IMR-90 (cell line): ENCODE data around the gene TACC2. TPM values are rescaled to one million over a fixed set of nuclear protein-coding genes. Genes with fewer than 3 reads are reported as not detected.

Experiments used
- ATAC-seq: fragments of 200-7000 bp; cut with Tn5 transposase; 2 replicates; pipeline ENCODE4 v1.9.1; 2020; ENCODE audit warnings: low read depth, mild to moderate bottlenecking, moderate library complexity
- BruUV-seq: library from RNA; stranded (reverse); fragments of 400-500 nt; replicated peaks from 2 replicates; lab custom pipeline; 2021; lab: Mats Ljungman, UMichigan
- CTCF ChIA-PET: fragments of 300-600 bp; formaldehyde crosslinking; extraction: SDS; loops from one replicate; lab custom pipeline; 2021; ENCODE audit warnings: antibody characterized with exemption; lab: Yijun Ruan, JAX
- POLR2A ChIA-PET: fragments of 300-600 bp; sonication (Branson Sonifier 250); formaldehyde crosslinking; loops from one replicate; lab custom pipeline; 2022; ENCODE audit warnings: antibody characterized with exemption; ENCODE audit not compliant: unreplicated experiment; lab: Charles Lee
- DNase-seq: peaks from one replicate; pipeline ENCODE4 v3.0.0; 2013
- H2AFZ ChIP-seq: replicated peaks from 2 replicates; pipeline ENCODE3; 2013; ENCODE audit warnings: low read length, mild to moderate bottlenecking; ENCODE audit not compliant: poor library complexity
- H2AK5ac ChIP-seq: 2 replicates; pipeline ENCODE4 v1.6.1; 2013; ENCODE audit warnings: low read depth, low read length, inconsistent platforms
- H2AK9ac ChIP-seq: replicated peaks from 2 replicates; pipeline ENCODE3; 2013; ENCODE audit warnings: mild to moderate bottlenecking, low read depth, low read length, moderate library complexity; ENCODE audit not compliant: poor library complexity
- H2BK120ac ChIP-seq: 2 replicates; pipeline ENCODE4 v1.6.1; 2013; ENCODE audit warnings: low read depth, low read length, inconsistent platforms
- H2BK15ac ChIP-seq: 3 replicates; pipeline ENCODE4 v1.6.1; 2013; ENCODE audit warnings: low read depth, low read length, inconsistent platforms
- H2BK20ac ChIP-seq: 2 replicates; pipeline ENCODE4 v1.6.1; 2013; ENCODE audit warnings: low read depth, mild to moderate bottlenecking, inconsistent platforms, low read length, moderate library complexity
- H2BK5ac ChIP-seq: 2 replicates; pipeline ENCODE4 v1.6.1; 2013; ENCODE audit warnings: mild to moderate bottlenecking, low read depth, low read length, inconsistent platforms; ENCODE audit not compliant: poor library complexity, severe bottlenecking
- H3K14ac ChIP-seq: replicated peaks from 2 replicates; pipeline ENCODE4 v1.6.1; 2013; ENCODE audit warnings: low read depth, low read length, inconsistent platforms
- H3K18ac ChIP-seq: 2 replicates; pipeline ENCODE4 v1.6.1; 2013; ENCODE audit warnings: low read depth, low read length, control low read depth
- H3K23ac ChIP-seq: 2 replicates; pipeline ENCODE4 v1.6.1; 2013; ENCODE audit warnings: low read depth, low read length, inconsistent platforms
- H3K27ac ChIP-seq: 2 replicates; pipeline ENCODE4 v1.5.1; 2013; ENCODE audit warnings: mild to moderate bottlenecking, control low read depth, low read length; ENCODE audit not compliant: insufficient read depth
- H3K27me3 ChIP-seq: 2 replicates; pipeline ENCODE4 v1.6.1; 2013; ENCODE audit warnings: low read length; ENCODE audit not compliant: control insufficient read depth, insufficient read depth
- H3K36me3 ChIP-seq: 2 replicates; pipeline ENCODE4 v1.6.1; 2013; ENCODE audit warnings: low read length, mixed read lengths; ENCODE audit not compliant: control insufficient read depth, insufficient read depth
- H3K4ac ChIP-seq: 2 replicates; pipeline ENCODE4 v1.6.1; 2013; ENCODE audit warnings: low read depth, low read length, inconsistent platforms
- H3K4me1 ChIP-seq: 2 replicates; pipeline ENCODE4 v1.6.1; 2013; ENCODE audit warnings: low read length, mixed read lengths; ENCODE audit not compliant: control insufficient read depth, insufficient read depth
- H3K4me2 ChIP-seq: 2 replicates; pipeline ENCODE4 v1.6.1; 2013; ENCODE audit warnings: low read depth, mild to moderate bottlenecking, control low read depth, low read length, moderate library complexity
- H3K4me3 ChIP-seq: 2 replicates; pipeline ENCODE4 v1.5.1; 2013; ENCODE audit warnings: low read depth, mild to moderate bottlenecking, control low read depth, low read length, moderate library complexity; ENCODE audit not compliant: insufficient read depth
- H3K56ac ChIP-seq: 2 replicates; pipeline ENCODE4 v1.6.1; 2013; ENCODE audit warnings: low read length, inconsistent platforms; ENCODE audit not compliant: insufficient read depth; ENCODE audit errors: extremely low read depth
- H3K79me1 ChIP-seq, 2 experiments: 2 replicates each; pipeline ENCODE4 v1.6.1; 2013; ENCODE audit warnings: low read length in 2 of 2, inconsistent platforms in 1 of 2, low read depth in 1 of 2
- H3K9ac ChIP-seq: 2 replicates; pipeline ENCODE4 v1.6.1; 2013; ENCODE audit warnings: low read depth, low read length, control low read depth
- H3K9me1 ChIP-seq: 2 replicates; pipeline ENCODE4 v1.6.1; 2013; ENCODE audit warnings: low read length, inconsistent platforms; ENCODE audit not compliant: insufficient read depth
- H3K9me3 ChIP-seq: 2 replicates; pipeline ENCODE4 v1.6.1; 2013; ENCODE audit warnings: low read length; ENCODE audit not compliant: control insufficient read depth, insufficient read depth
- H4K20me1 ChIP-seq: 2 replicates; pipeline ENCODE4 v1.6.1; 2013; ENCODE audit warnings: low read length, inconsistent platforms; ENCODE audit not compliant: insufficient read depth
- H4K5ac ChIP-seq: 2 replicates; pipeline ENCODE4 v1.6.1; 2013; ENCODE audit warnings: mild to moderate bottlenecking, low read depth, low read length, control low read depth
- H4K8ac ChIP-seq, 2 experiments: 2 replicates each; pipeline ENCODE4 v1.6.1; 2013; ENCODE audit warnings: low read depth in 2 of 2, low read length in 2 of 2, control low read depth in 1 of 2, inconsistent platforms in 1 of 2
- H4K91ac ChIP-seq: 2 replicates; pipeline ENCODE4 v1.6.1; 2013; ENCODE audit warnings: low read depth, low read length, inconsistent platforms; ENCODE audit not compliant: insufficient read depth
- BHLHE40 ChIP-seq: fragments of 150-350 bp; IDR thresholded peaks from 2 replicates; pipeline ENCODE4 v1.6.1; 2016; ENCODE audit warnings: mild to moderate bottlenecking, low read depth, low read length
- CEBPB ChIP-seq: IDR thresholded peaks from 2 replicates; pipeline ENCODE4 v1.6.1; 2012; ENCODE audit warnings: low read depth, low read length, improper control_type of control experiment
- CHD1 ChIP-seq: IDR thresholded peaks from 2 replicates; pipeline ENCODE4 v1.6.1; 2012; ENCODE audit warnings: low read depth, low read length, improper control_type of control experiment
- CTCF ChIP-seq: conservative IDR thresholded peaks from 2 replicates; pipeline ENCODE4 v1.5.1; 2012; ENCODE audit warnings: mild to moderate bottlenecking, low read depth, low read length, improper control_type of control experiment
- ELK1 ChIP-seq: fragments of 150-350 bp; IDR thresholded peaks from 2 replicates; pipeline ENCODE4 v1.6.1; 2016; ENCODE audit warnings: low read depth, mild to moderate bottlenecking, low read length, moderate library complexity, borderline replicate concordance
- FOS ChIP-seq: fragments of 150-350 bp; IDR thresholded peaks from 2 replicates; pipeline ENCODE4 v1.6.1; 2016; ENCODE audit warnings: low read depth, low read length
- MAFK ChIP-seq: IDR thresholded peaks from 2 replicates; pipeline ENCODE4 v1.6.1; 2012; ENCODE audit warnings: low read depth, low read length, improper control_type of control experiment
- MXI1 ChIP-seq: IDR thresholded peaks from 2 replicates; pipeline ENCODE4 v1.6.1; 2012; ENCODE audit warnings: low read depth, mild to moderate bottlenecking, low read length, moderate library complexity, borderline replicate concordance
- NFE2L2 ChIP-seq: fragments of 150-350 bp; IDR thresholded peaks from 2 replicates; pipeline ENCODE4 v1.6.1; 2016; ENCODE audit warnings: low read depth, mild to moderate bottlenecking, low read length
- POLR2A ChIP-seq: IDR thresholded peaks from 2 replicates; pipeline ENCODE4 v1.6.1; 2012; ENCODE audit warnings: mild to moderate bottlenecking, low read depth, low read length
- RAD21 ChIP-seq: IDR thresholded peaks from 2 replicates; pipeline ENCODE4 v1.6.1; 2012; ENCODE audit warnings: low read length, improper control_type of control experiment
- RCOR1 ChIP-seq: IDR thresholded peaks from 2 replicates; pipeline ENCODE4 v1.6.1; 2012; ENCODE audit warnings: mild to moderate bottlenecking, low read length, improper control_type of control experiment; ENCODE audit not compliant: insufficient replicate concordance
- RFX5 ChIP-seq: IDR thresholded peaks from 2 replicates; pipeline ENCODE4 v1.8.0; 2012; ENCODE audit warnings: low read depth, mild to moderate bottlenecking, low read length, moderate library complexity
- SMC3 ChIP-seq: fragments of 150-350 bp; IDR thresholded peaks from 2 replicates; pipeline ENCODE4 v1.6.1; 2016; ENCODE audit warnings: low read depth, mild to moderate bottlenecking, antibody characterized with exemption, low read length, moderate library complexity
- USF2 ChIP-seq: fragments of 150-350 bp; IDR thresholded peaks from 2 replicates; pipeline ENCODE4 v1.6.1; 2017; ENCODE audit warnings: mild to moderate bottlenecking, antibody characterized with exemption, low read length, low read depth
- WGBS, 2 experiments: methylation state at CpG; one replicate each; pipeline versions ENCODE4 v1.1.5 to v1.1.7; 2013; ENCODE audit warnings: missing lambda C conversion rate in 2 of 2; ENCODE audit not compliant: insufficient read length in 1 of 2; ENCODE audit errors: extremely low coverage in 2 of 2; 5-methylcytosine and 5-hydroxymethylcytosine counted together
- dilution Hi-C: fragments of 300-500 bp; cut with HindIII; formaldehyde crosslinking; loops from one replicate; pipeline ENCODE4 v1.14.3; 2018; ENCODE audit warnings: low sequenced_read_pairs; ENCODE audit not compliant: unreplicated experiment
- in situ Hi-C: fragments of 300-500 bp; cut with MboI; formaldehyde crosslinking; loops from 3 replicates; pipeline ENCODE4 v1.14.3; 2019; ENCODE audit warnings: low sequenced_read_pairs, inconsistent platforms, mixed read lengths
- intact Hi-C: fragments of 100-400 bp; cut with micrococcal nuclease; formaldehyde crosslinking; loops from 2 replicates; pipeline ENCODE4 v1.10.0; 2022
- polyA plus RNA-seq, 3 experiments: library from polyadenylated mRNA; depleted of rRNA; stranded (reverse); fragments of >200 nt; gene quantifications; 2 replicates each; pipeline ENCODE4 v1.2.3, GENCODE V29; 2012; ENCODE audit warnings: low replicate concordance in 1 of 3
- total RNA-seq: library from RNA; depleted of rRNA; stranded (reverse); fragments of >200 nt; gene quantifications from 2 replicates; pipeline ENCODE4 v1.2.3, GENCODE V29; 2012

Gene TACC2
- total and polyA plus RNA-seq, 2 of the 4 experiments (the other 2 are of a cell fraction): 2.9 to 15.4 TPM

- Histone ChIP-seq H2BK5ac (no peak overlapping the region), H4K5ac (no peak overlapping the region), H3K27me3 (no peaks in the 10 kb centered on the region), H3K4me2 (no peak overlapping the region), H3K4me1 (no peaks in the 10 kb centered on the region), H3K4ac (no peak overlapping the region), H2AK5ac (no peak overlapping the region), H3K4me3 (no peak overlapping the region), H3K9me3 (no peaks in the 10 kb centered on the region), H2BK120ac (no peak overlapping the region), H3K27ac (no peak overlapping the region), H4K20me1 (no peaks in the 10 kb centered on the region), H3K36me3 (peaks cover 8% of the 10 kb centered on the region; the same call in 1 of the 2 replicates), H3K9ac (no peak overlapping the region), H2AK9ac (no peak overlapping the region), H3K23ac (no peak overlapping the region), H3K79me1 (no peaks in the 10 kb centered on the region), H2BK20ac (no peak overlapping the region), H4K8ac (no peak overlapping the region), H3K18ac (no peak overlapping the region), H2AFZ (no peak overlapping the region), H2BK15ac (no peak overlapping the region), H3K56ac (no peak overlapping the region), H3K14ac (no peak overlapping the region), H4K91ac (no peak overlapping the region), H3K9me1 (no peaks in the 10 kb centered on the region)
- in situ Hi-C loops: no loop called here
- CTCF ChIA-PET: interaction anchor here (0.6 kb wide), 1 partner anchor 188 kb away, joined by 3 read pairs; no protein-coding TSS in a partner anchor
- no TSS peak for BruUV-seq
- dilution Hi-C loops: no loop called here
- intact Hi-C loops: no loop called here
- 100% methylated on average over 2 of the region's 10 CpGs; no CpG with 5 or more reads in 1 of the 2 experiments for WGBS, 2 experiments
- ATAC-seq (peak; percentile 51), DNase-seq (peak; percentile 54)
- TF ChIP-seq MXI1: no peak
- TF ChIP-seq CTCF: no peak
- TF ChIP-seq FOS: no peak
- no peak for TF ChIP-seq RCOR1
- TF ChIP-seq ELK1: no peak
- no peak for TF ChIP-seq RFX5
- no peak for TF ChIP-seq MAFK
- no peak for TF ChIP-seq CEBPB
- no peak for TF ChIP-seq BHLHE40
- no peak for TF ChIP-seq POLR2A
- no peak for TF ChIP-seq CHD1
- no peak for TF ChIP-seq RAD21
- TF ChIP-seq USF2: no peak
- TF ChIP-seq SMC3: no peak
- no peak for TF ChIP-seq NFE2L2
- POLR2A ChIA-PET: no interaction called here
Observed at GRCh38 chr10:122239578-122240257, 250.8 kb downstream of the TACC2 start.
